A673 (cell line): Measurements from ENCODE around the gene ATF2.

Experiments
- CTCF ChIP-seq: fragments of 300-800, 200-600 bp; sonication (generic); conservative IDR thresholded peaks from 2 replicates; pipeline ENCODE4 v1.5.1; 2017; ENCODE audit warnings: low read depth, mild to moderate bottlenecking, antibody characterized with exemption, low read length, moderate library complexity, mixed read lengths
- EZH2 ChIP-seq: fragments of 200-600 bp; sonication (generic); IDR thresholded peaks from 2 replicates; pipeline ENCODE4 v1.6.1; 2017; ENCODE audit warnings: borderline replicate concordance, low read depth, mild to moderate bottlenecking, mixed read lengths, antibody characterized with exemption, low read length; ENCODE audit not compliant: poor library complexity, severe bottlenecking

- TF ChIP-seq CTCF: no peak
- no peak for TF ChIP-seq EZH2
Measured at GRCh38 chr2:175205523-175205922, 37.5 kb upstream of the ATF2 start.
